ENCODE results near the gene CXCL14. TPM values are rescaled to one million over a fixed set of nuclear protein-coding genes. Genes with fewer than 3 reads are reported as not detected.

Gene CXCL14
- total and polyA plus RNA-seq, 2 experiments from 2014 or later: 1.7 TPM; not detected in 1

DNA sequence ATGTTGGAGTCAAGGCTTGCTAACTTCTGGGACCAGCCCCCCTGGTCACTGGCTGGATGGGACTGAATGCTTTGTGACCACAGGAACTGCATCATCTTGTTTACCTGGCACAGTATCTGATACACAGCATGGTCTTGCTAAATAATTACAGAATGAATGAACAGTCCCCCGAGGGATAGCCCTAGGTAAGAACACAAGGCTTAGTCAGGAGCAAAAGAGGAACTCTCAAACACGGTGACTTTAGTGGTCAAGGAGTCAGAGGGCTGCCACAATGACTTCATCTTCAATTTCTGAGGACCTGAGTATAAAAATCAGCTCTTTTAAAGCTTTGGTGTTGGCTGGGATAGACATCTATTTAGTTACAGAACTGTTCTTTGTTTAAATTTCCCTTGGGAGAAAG is 15.1 kb upstream of the CXCL14 start:
- no peaks in the 10 kb centered on the region for H3K36me3 Mint-ChIP-seq (ENCODE audit: low read depth)
- peaks cover 3% of the 10 kb centered on the region; the same call in 2 of the 3 replicates for H3K4me1 Mint-ChIP-seq
- H3K9me3 Mint-ChIP-seq: no peaks in the 10 kb centered on the region; the same call in 2 of the 3 replicates
- ATAC-seq: no peak
- no peak overlapping the region for H3K4me3 Mint-ChIP-seq
- no peak overlapping the region for H3K27ac ChIP-seq (ENCODE audit: low read depth)
- H3K4me2 ChIP-seq: no peak overlapping the region
- H3K4me1 ChIP-seq (ENCODE audit: insufficient read depth): no peaks in the 10 kb centered on the region
- TF ChIP-seq ZNF331 (CRISPR knock-in tag; IDR thresholded peaks at IDR 0.05; ENCODE audit: low read depth) (no peak), ZNF114 (CRISPR knock-in tag; IDR thresholded peaks at IDR 0.05) (no peak), EZH2phosphoT487 (IDR thresholded peaks at IDR 0.05; ENCODE audit: unreplicated experiment) (no peak), ZNF462 (CRISPR knock-in tag; IDR thresholded peaks at IDR 0.05) (no peak), JUNB (IDR thresholded peaks at IDR 0.05; ENCODE audit: unreplicated experiment) (no peak), POLR2AphosphoS5 (IDR thresholded peaks at IDR 0.05; ENCODE audit: low read depth) (no peak), EZH2 (IDR thresholded peaks at IDR 0.05; ENCODE audit: low read depth, unreplicated experiment) (no peak)
- TF ChIP-seq, protein P1, sequence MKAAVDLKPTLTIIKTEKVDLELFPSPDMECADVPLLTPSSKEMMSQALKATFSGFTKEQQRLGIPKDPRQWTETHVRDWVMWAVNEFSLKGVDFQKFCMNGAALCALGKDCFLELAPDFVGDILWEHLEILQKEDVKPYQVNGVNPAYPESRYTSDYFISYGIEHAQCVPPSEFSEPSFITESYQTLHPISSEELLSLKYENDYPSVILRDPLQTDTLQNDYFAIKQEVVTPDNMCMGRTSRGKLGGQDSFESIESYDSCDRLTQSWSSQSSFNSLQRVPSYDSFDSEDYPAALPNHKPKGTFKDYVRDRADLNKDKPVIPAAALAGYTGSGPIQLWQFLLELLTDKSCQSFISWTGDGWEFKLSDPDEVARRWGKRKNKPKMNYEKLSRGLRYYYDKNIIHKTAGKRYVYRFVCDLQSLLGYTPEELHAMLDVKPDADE (IDR thresholded peaks at IDR 0.05): no peak
- H4K20me1 ChIP-seq (replicated peaks; ENCODE audit: insufficient read depth): no peaks in the 10 kb centered on the region
- H3K79me2 ChIP-seq (replicated peaks; ENCODE audit: insufficient read depth): no peaks in the 10 kb centered on the region
- no peaks in the 10 kb centered on the region for H3K9me2 ChIP-seq (ENCODE audit: insufficient read depth)
- no peaks in the 10 kb centered on the region for H3K36me3 ChIP-seq (ENCODE audit: insufficient read depth)
- H2AFZ ChIP-seq: no peak overlapping the region
- H3K27me3 ChIP-seq (ENCODE audit: insufficient read depth): no peaks in the 10 kb centered on the region
- H3K4me3 ChIP-seq: no peak overlapping the region
- H3F3A ChIP-seq (replicated peaks; ENCODE audit: low read depth): no peaks in the 10 kb centered on the region
- H3K27ac Mint-ChIP-seq: 0 out of 2 replicates have a peak overlapping the region, but pooled peaks have one; percentile 5
- peaks cover 6% of the 10 kb centered on the region for H3K27me3 Mint-ChIP-seq (ENCODE audit: insufficient read depth, low read depth, poor library complexity)
- no peak for DNase-seq (ENCODE audit: low spot score)
